ENCODE data around the gene TRPM2. TPM values are rescaled to one million over a fixed set of nuclear protein-coding genes. Genes with fewer than 3 reads are reported as not detected.

Gene TRPM2
- total RNA-seq (not detected in 2 replicates), polyA plus RNA-seq (not detected in 2 replicates)

DNA sequence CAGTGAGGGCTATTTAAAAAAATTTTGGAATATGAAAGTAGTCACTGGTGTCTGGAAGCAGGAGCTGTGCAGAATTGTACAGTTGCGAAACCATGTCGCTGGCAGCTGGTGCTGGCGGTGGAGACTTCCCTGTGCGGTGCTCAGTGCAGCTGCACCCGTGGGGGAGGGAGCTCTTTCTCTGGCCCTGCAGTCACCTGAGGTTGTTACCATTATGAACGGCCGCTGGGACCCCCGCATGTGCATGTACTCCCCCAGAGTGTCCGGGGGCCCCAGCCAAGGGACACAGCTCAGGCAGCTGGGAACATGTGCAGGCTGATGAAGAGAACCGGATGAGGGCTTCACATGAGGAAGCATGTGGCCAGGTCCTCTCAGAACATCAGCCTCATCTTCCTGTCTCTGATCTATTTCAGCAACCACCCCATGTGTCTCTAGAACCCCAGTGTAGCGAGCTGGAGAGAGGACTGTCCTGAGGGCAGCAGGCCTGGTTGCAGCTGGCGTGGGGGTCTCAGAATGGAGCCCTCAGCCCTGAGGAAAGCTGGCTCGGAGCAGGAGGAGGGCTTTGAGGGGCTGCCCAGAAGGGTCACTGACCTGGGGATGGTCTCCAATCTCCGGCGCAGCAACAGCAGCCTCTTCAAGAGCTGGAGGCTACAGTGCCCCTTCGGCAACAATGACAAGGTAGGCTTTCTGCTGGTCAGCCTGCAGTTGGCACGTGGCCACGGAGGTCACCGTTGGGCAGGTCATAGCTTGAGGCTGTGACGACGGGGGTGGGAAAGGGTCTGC, at the start of gene TRPM2:
TRPM2 (plus strand) TSS at position 431 of the 780 bp plus-strand sequence; CDS start at position 511, 80 bp downstream.
- Histone ChIP-seq H3K27me3 (no peaks in the 10 kb centered on the region), H3K36me3 (no peaks in the 10 kb centered on the region), H3K27ac (no peak within 1 kb of the TSS), H3K4me1 (ENCODE audit: low read depth) (no peaks in the 10 kb centered on the region), H3K9me3 (ENCODE audit: low read depth) (no peaks in the 10 kb centered on the region), H3K4me3 (no peak within 1 kb of the TSS)
- peak in 1 of 2 donors; percentile 56 for DNase-seq (ENCODE audit: low read depth in 1 of 2, low spot score in 1 of 2)
- TF ChIP-seq, protein P1, sequence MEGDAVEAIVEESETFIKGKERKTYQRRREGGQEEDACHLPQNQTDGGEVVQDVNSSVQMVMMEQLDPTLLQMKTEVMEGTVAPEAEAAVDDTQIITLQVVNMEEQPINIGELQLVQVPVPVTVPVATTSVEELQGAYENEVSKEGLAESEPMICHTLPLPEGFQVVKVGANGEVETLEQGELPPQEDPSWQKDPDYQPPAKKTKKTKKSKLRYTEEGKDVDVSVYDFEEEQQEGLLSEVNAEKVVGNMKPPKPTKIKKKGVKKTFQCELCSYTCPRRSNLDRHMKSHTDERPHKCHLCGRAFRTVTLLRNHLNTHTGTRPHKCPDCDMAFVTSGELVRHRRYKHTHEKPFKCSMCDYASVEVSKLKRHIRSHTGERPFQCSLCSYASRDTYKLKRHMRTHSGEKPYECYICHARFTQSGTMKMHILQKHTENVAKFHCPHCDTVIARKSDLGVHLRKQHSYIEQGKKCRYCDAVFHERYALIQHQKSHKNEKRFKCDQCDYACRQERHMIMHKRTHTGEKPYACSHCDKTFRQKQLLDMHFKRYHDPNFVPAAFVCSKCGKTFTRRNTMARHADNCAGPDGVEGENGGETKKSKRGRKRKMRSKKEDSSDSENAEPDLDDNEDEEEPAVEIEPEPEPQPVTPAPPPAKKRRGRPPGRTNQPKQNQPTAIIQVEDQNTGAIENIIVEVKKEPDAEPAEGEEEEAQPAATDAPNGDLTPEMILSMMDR (IDR thresholded peaks at IDR 0.05; ENCODE audit: low read depth, low read length), result no peak

DNA sequence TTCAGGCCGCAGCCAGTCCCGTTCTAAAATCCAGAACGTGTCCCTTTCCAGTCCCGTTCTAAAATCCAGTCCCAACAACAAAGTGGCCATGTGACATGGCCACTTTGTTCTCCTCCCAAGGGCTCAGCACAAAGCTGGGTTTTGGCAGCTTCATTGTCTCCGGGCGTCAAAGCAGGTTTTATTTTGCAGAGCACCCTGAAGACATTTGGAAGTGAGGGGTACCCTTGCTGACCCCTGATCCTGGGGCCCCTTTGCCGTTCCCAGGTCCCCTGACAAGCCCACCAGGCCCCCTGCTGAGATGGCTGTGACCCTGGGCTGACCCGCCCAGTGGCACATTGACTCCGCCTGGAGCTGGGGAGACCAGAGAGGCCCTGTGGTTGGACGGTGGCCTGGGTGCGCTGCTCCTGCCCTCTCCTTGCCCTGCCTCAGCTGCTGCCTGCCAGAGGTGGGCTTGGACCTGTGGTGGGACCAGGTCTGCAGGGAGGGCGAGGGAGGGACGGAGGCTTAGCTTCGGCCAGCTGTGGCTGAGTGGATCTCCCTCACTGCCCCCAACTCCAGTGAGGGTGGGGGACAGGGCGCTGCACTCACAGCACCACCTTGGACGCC, 49.3 kb upstream of the TRPM2 start:
- TF ChIP-seq, protein P1 (IDR thresholded peaks at IDR 0.05; ENCODE audit: low read depth, low read length), result no peak
- no peak for DNase-seq (ENCODE audit: low read depth in 1 of 2, low spot score in 1 of 2)
- H3K27me3 ChIP-seq, result no peaks in the 10 kb centered on the region
- peak overlapping the region; percentile 72 for H3K27ac ChIP-seq
- H3K36me3 ChIP-seq, result no peaks in the 10 kb centered on the region
- no peak overlapping the region for H3K4me3 ChIP-seq
- no peaks in the 10 kb centered on the region for H3K9me3 ChIP-seq (ENCODE audit: low read depth)
- H3K4me1 ChIP-seq (ENCODE audit: low read depth), result peaks cover 11% of the 10 kb centered on the region

DNA sequence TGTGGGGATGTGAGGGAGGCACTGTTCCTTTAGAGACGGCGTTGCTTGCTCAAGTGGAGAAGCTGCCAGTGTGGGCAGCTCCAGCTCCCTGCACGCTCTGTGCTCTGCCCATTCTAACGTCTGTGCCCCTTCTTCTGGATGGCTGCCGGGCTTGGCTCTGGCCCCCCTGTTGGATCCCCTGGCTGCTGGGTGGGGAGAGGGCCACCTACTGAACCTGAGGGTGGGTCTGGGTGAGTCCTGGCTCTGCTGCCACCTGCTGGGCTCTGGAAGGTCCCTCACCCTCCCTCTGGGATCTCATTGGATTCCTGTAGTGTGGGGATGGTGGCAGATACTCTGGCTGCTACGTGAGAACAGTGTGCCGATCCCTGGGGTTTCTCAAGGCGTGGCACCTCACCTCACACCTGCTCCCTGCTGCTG, 48.5 kb upstream of the TRPM2 start:
- Histone ChIP-seq H3K27ac (no peak overlapping the region), H3K27me3 (no peaks in the 10 kb centered on the region), H3K36me3 (no peaks in the 10 kb centered on the region), H3K4me1 (ENCODE audit: low read depth) (peaks cover 11% of the 10 kb centered on the region), H3K4me3 (no peak overlapping the region), H3K9me3 (ENCODE audit: low read depth) (no peaks in the 10 kb centered on the region)
- TF ChIP-seq, protein P1 (IDR thresholded peaks at IDR 0.05; ENCODE audit: low read depth, low read length), result peak; percentile 76
- peak; percentile 56 to 74 for DNase-seq (ENCODE audit: low read depth in 1 of 2, low spot score in 1 of 2)

DNA sequence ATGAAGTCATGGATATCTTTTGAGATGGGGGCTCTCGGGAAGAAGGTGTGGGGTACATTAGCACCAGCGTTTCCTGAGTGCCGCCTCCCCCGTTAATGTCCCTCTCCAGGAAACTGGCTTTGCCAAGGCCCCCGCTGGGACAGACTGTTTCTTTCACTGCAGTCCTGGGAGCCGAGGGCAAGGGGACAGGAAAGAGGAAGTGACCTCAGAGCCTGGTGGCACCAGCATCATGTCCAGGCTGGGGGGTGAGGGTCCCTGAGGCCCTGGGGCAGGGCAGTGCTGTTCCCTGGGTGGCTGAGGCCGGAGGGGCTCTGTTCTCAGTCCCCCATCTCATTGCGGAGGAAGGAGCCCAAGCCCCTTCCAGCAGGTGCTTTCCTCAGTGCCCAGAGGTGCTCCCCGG, 47.7 kb upstream of the TRPM2 start:
- H3K27ac ChIP-seq, result no peak overlapping the region
- no peaks in the 10 kb centered on the region for H3K9me3 ChIP-seq (ENCODE audit: low read depth)
- H3K4me3 ChIP-seq, result no peak overlapping the region
- peaks cover 11% of the 10 kb centered on the region for H3K4me1 ChIP-seq (ENCODE audit: low read depth)
- TF ChIP-seq, protein P1 (IDR thresholded peaks at IDR 0.05; ENCODE audit: low read depth, low read length), result no peak
- no peak for DNase-seq (ENCODE audit: low read depth in 1 of 2, low spot score in 1 of 2)
- no peaks in the 10 kb centered on the region for H3K27me3 ChIP-seq
- H3K36me3 ChIP-seq, result no peaks in the 10 kb centered on the region

DNA sequence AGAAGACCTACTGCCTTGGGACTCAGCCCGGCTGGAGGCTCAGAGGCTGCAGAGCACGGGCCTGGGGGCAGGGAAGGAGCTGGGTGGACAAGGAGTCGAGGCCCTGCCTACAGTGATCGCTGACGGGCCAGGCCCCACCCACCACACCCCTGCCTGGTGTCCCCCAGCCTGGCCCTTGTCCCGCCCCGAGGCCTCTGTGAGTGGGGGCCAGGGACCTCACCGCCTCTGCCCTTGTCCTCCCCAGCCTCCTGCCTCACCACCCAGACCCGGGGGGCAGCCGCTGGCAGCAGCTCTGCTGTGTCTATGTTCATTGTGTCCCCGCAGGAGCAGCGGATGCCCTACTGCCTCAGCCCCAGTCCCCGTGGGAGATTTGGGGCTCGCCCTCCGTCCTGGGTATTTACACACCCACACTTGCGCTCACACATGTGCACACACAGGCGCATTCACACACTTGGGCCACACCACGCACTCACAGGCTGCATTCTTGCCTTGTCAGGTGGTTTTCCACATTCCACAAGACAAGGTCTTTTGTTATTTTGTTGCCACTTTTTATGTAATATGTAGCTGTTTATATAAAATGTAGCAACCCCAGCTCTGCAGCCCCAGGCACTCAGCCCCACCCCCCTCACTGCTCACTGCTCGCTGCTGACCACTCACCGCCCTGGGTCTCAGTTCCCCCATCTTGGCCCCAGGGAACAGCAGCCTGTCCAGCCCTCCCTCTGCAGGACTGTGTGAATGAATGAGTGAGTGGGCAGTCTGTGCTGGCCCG, 46.3 kb upstream of the TRPM2 start:
- TF ChIP-seq, protein P1 (IDR thresholded peaks at IDR 0.05; ENCODE audit: low read depth, low read length), result no peak
- no peak for DNase-seq (ENCODE audit: low read depth in 1 of 2, low spot score in 1 of 2)
- H3K36me3 ChIP-seq, result peaks cover 4% of the 10 kb centered on the region

More for the DNA sequence above, 46.3 kb upstream of the TRPM2 start:
- no peak overlapping the region for H3K4me3 ChIP-seq
- H3K9me3 ChIP-seq (ENCODE audit: low read depth), result no peaks in the 10 kb centered on the region
- no peak overlapping the region for H3K27ac ChIP-seq
- H3K27me3 ChIP-seq, result no peaks in the 10 kb centered on the region
- peaks cover 6% of the 10 kb centered on the region for H3K4me1 ChIP-seq (ENCODE audit: low read depth)
